Ovary (tissue), 3 donors: Measurements from ENCODE around the gene VGLL1.

ENCODE experiments used
- EP300 ChIP-seq: sonication (generic); formaldehyde crosslinking; IDR thresholded peaks from one replicate; pipeline ENCODE4 v1.6.1; 2017; ENCODE audit warnings: antibody characterized with exemption
- TF ChIP-seq, protein P1 (sequence below), 3 donors: fragments of 450-650 bp in 2 of 3; fragments of 200-600 bp in 1 of 3; IDR thresholded peaks; one replicate each; pipeline versions ENCODE4 v1.5.1 to v1.8.0; 2016 to 2022; ENCODE audit warnings: antibody characterized with exemption in 3 of 3, mild to moderate bottlenecking in 1 of 3
- donor health status: DM: no; HTN: no; CAD: no.

DNA sequence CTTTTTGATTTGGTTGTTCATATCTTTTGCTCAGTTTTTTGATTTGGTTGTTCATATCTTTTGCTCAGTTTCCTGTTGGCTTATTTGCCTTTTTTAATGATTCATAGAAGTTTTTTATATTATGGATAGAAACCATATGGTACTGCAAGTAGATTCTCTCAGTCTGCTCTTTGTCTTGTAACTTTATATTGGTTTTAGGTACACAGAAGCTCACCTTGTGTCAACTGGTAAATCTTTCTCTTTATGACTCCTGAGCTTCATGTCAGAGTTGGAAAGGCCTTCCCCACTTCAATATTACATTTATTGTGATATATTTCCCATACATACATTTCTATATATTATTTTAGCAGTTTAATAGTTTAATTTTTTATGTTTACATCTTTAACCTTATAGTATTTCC lies 8.2 kb upstream of the VGLL1 start:
- TF ChIP-seq EP300 = no peak
- TF ChIP-seq, protein P1, sequence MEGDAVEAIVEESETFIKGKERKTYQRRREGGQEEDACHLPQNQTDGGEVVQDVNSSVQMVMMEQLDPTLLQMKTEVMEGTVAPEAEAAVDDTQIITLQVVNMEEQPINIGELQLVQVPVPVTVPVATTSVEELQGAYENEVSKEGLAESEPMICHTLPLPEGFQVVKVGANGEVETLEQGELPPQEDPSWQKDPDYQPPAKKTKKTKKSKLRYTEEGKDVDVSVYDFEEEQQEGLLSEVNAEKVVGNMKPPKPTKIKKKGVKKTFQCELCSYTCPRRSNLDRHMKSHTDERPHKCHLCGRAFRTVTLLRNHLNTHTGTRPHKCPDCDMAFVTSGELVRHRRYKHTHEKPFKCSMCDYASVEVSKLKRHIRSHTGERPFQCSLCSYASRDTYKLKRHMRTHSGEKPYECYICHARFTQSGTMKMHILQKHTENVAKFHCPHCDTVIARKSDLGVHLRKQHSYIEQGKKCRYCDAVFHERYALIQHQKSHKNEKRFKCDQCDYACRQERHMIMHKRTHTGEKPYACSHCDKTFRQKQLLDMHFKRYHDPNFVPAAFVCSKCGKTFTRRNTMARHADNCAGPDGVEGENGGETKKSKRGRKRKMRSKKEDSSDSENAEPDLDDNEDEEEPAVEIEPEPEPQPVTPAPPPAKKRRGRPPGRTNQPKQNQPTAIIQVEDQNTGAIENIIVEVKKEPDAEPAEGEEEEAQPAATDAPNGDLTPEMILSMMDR (IDR thresholded peaks at IDR 0.05) = no peak
